Chondrocyte (in vitro differentiated cells): Measurements from ENCODE around the gene COL19A1. TPM values are rescaled to one million over a fixed set of nuclear protein-coding genes. Genes with fewer than 3 reads are reported as not detected.

Source experiments
- DNase-seq: peaks from one replicate; pipeline ENCODE4 v3.0.0; 2021; ENCODE audit warnings: mixed read lengths, low spot score
- H3K27ac Mint-ChIP-seq: one replicate; pipeline ENCODE4 v1.8.0; 2021; ENCODE audit warnings: mild to moderate bottlenecking, moderate library complexity, mixed read lengths; ENCODE audit not compliant: unreplicated experiment
- H3K27me3 Mint-ChIP-seq: 2 replicates; pipeline ENCODE4 v1.8.0; 2021; ENCODE audit warnings: low read depth, mixed read lengths
- H3K36me3 Mint-ChIP-seq: 2 replicates; pipeline ENCODE4 v1.8.0; 2021; ENCODE audit warnings: low read depth, mixed read lengths
- H3K4me1 Mint-ChIP-seq: 2 replicates; pipeline ENCODE4 v1.8.0; 2021; ENCODE audit warnings: low read depth, mild to moderate bottlenecking, mixed read lengths
- H3K4me3 Mint-ChIP-seq: one replicate; pipeline ENCODE4 v1.8.0; 2021; ENCODE audit warnings: mild to moderate bottlenecking, moderate library complexity, mixed read lengths; ENCODE audit not compliant: unreplicated experiment
- H3K9me3 Mint-ChIP-seq: 2 replicates; pipeline ENCODE4 v1.8.0; 2021; ENCODE audit warnings: low read depth, mixed read lengths
- total RNA-seq: library from RNA; stranded (reverse); gene quantifications from 3 replicates; pipeline ENCODE4 v1.2.1, GENCODE V29; 2021
- TF ChIP-seq, protein P1 (sequence below): fragments of 200-600 bp; sonication (generic); IDR thresholded peaks from 2 replicates; pipeline ENCODE4 v1.5.0; 2021; ENCODE audit warnings: antibody characterized with exemption, mild to moderate bottlenecking, moderate library complexity

The COL19A1 gene
- total RNA-seq, 1 donor from 2014 or later = 2.0 TPM

DNA sequence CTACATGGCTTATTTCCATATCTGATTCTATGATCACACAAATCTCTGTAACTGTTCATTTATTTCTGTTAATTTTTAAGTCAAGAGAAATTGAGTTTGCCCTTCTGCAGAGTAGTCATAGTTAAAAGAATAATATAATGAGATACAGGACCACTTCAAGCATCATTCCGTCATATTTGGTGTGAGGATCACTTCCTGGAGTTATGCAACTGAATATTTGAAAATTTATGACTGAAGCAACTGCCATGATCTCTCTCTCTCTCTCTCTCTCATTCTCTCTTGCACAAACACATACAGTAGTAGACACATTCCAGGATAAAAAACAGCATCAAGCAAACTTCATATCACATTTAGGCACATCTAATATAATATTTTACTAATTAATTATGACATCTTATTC, 320.1 kb downstream of the COL19A1 start:
- Mint-ChIP-seq H3K36me3 (no peaks in the 10 kb centered on the region), H3K9me3 (no peaks in the 10 kb centered on the region), H3K4me1 (peaks cover 4% of the 10 kb centered on the region), H3K27me3 (no peaks in the 10 kb centered on the region), H3K4me3 (no peak overlapping the region), H3K27ac (no peak overlapping the region)
- no peak for DNase-seq
- TF ChIP-seq, protein P1, sequence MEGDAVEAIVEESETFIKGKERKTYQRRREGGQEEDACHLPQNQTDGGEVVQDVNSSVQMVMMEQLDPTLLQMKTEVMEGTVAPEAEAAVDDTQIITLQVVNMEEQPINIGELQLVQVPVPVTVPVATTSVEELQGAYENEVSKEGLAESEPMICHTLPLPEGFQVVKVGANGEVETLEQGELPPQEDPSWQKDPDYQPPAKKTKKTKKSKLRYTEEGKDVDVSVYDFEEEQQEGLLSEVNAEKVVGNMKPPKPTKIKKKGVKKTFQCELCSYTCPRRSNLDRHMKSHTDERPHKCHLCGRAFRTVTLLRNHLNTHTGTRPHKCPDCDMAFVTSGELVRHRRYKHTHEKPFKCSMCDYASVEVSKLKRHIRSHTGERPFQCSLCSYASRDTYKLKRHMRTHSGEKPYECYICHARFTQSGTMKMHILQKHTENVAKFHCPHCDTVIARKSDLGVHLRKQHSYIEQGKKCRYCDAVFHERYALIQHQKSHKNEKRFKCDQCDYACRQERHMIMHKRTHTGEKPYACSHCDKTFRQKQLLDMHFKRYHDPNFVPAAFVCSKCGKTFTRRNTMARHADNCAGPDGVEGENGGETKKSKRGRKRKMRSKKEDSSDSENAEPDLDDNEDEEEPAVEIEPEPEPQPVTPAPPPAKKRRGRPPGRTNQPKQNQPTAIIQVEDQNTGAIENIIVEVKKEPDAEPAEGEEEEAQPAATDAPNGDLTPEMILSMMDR = no peak

DNA sequence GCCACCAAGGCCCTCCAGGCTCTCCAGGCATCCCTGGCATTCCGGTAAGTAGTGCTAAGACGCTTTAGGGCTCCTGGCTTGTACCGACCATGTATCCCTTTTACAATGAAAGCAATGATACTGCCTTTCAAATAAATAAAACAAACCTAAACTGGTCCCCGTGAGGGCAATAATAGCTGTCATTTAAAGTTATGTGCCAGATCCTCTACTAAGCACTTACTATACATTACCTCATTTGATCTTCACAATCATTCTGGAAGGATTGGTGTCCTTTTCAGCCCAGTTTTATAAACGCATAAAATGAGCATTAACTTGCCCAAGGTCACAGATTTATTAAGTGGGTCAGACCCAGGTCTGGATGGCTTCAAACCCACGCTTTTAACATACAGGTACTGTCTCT, 321.8 kb downstream of the COL19A1 start:
- TF ChIP-seq, protein P1 = no peak
- Mint-ChIP-seq H3K27ac (no peak overlapping the region), H3K36me3 (no peaks in the 10 kb centered on the region), H3K9me3 (no peaks in the 10 kb centered on the region), H3K4me1 (peaks cover 4% of the 10 kb centered on the region), H3K4me3 (no peak overlapping the region), H3K27me3 (peaks cover 6% of the 10 kb centered on the region)
- no peak for DNase-seq

DNA sequence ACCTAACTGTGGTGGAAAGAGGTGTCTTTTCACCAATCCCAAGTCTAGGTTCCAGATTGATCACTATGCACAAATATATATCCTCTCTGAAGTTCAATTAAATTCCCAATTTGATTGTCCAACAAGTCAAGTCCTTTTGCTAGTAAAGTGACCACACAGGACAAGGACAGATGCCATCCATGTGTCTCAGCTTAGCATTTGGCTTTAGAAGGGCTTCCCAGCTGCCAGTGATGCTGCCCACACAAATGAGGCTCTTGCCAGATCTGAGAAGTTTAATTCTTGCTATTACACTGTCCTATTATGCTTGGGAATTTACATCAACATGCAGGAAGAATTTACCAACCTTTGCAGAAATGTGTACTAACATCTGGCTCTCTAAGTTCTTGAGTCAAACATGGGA, 328.1 kb downstream of the COL19A1 start:
- no peaks in the 10 kb centered on the region for H3K36me3 Mint-ChIP-seq
- TF ChIP-seq, protein P1 = no peak
- no peak overlapping the region for H3K27ac Mint-ChIP-seq
- peaks cover 4% of the 10 kb centered on the region for H3K4me1 Mint-ChIP-seq
- peaks cover 18% of the 10 kb centered on the region for H3K27me3 Mint-ChIP-seq
- H3K4me3 Mint-ChIP-seq = no peak overlapping the region
- no peak for DNase-seq
- no peaks in the 10 kb centered on the region for H3K9me3 Mint-ChIP-seq

DNA sequence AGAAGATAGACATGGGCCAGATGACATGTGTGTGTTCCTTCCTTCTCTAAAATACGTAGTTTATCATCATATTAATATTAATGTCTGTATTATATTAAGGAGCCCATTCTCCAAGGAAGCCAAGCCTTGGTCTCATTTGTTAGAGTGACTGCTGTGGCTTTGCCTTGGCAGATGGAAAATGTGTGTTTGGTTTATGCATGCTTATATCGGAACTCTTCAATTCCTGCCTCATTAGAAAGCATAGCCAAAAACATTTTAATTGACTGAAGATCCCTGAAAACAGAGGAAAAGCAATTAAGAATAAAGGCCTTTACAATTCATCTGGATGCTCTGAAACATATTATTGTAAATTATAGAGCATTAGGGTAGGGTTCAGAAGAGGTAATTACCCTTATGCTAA, 330.2 kb downstream of the COL19A1 start:
- H3K4me1 Mint-ChIP-seq = no peaks in the 10 kb centered on the region
- DNase-seq = no peak
- H3K9me3 Mint-ChIP-seq = no peaks in the 10 kb centered on the region
- no peak overlapping the region for H3K27ac Mint-ChIP-seq
- TF ChIP-seq, protein P1 = no peak
- H3K36me3 Mint-ChIP-seq = no peaks in the 10 kb centered on the region
- no peak overlapping the region for H3K4me3 Mint-ChIP-seq
- H3K27me3 Mint-ChIP-seq = peaks cover 18% of the 10 kb centered on the region

GRCh38 chr6:70198785-70199184, 332.4 kb downstream of the COL19A1 start:
- DNase-seq = no peak
- TF ChIP-seq, protein P1 = no peak
- Mint-ChIP-seq H3K27me3 (peaks cover 7% of the 10 kb centered on the region), H3K4me3 (no peak overlapping the region), H3K36me3 (no peaks in the 10 kb centered on the region), H3K27ac (no peak overlapping the region), H3K9me3 (no peaks in the 10 kb centered on the region), H3K4me1 (no peaks in the 10 kb centered on the region)
